HG02678 (cell line): ENCODE measurements around the gene NDUFAF8.

Experiments used
- ATAC-seq: cut with Tn5 transposase; IDR thresholded peaks from one replicate; pipeline ENCODE4 v1.9.1; 2021; ENCODE audit warnings: mild to moderate bottlenecking, moderate library complexity; ENCODE audit not compliant: unreplicated experiment

Gene NDUFAF8

GRCh38 chr17:81250286-81251093 lies 11.4 kb downstream of the NDUFAF8 start:
- no peak for ATAC-seq

GRCh38 chr17:81251094-81251708 lies 12.1 kb downstream of the NDUFAF8 start:
- ATAC-seq = no peak

GRCh38 chr17:81251709-81252301 lies 12.7 kb downstream of the NDUFAF8 start:
- no peak for ATAC-seq

- ATAC-seq = no peak
Measured at GRCh38 chr17:81252326-81252986, 13.3 kb downstream of the NDUFAF8 start.

- ATAC-seq = no peak
Measured at GRCh38 chr17:81252987-81253329, 13.8 kb downstream of the NDUFAF8 start.

GRCh38 chr17:81253358-81254131 lies 14.4 kb downstream of the NDUFAF8 start:
- ATAC-seq = no peak

GRCh38 chr17:81254955-81255717 lies 16.0 kb downstream of the NDUFAF8 start:
- no peak for ATAC-seq

GRCh38 chr17:81256616-81257015 lies 17.5 kb downstream of the NDUFAF8 start:
- no peak for ATAC-seq

GRCh38 chr17:81257533-81257932 lies 18.4 kb downstream of the NDUFAF8 start:
- no peak for ATAC-seq

GRCh38 chr17:81258292-81258691 lies 19.2 kb downstream of the NDUFAF8 start:
- ATAC-seq = no peak

GRCh38 chr17:81259058-81259605 lies 20.0 kb downstream of the NDUFAF8 start:
- no peak for ATAC-seq

- ATAC-seq = no peak
Measured at GRCh38 chr17:81260171-81260570, 21.1 kb downstream of the NDUFAF8 start.

GRCh38 chr17:81260641-81261040 lies 21.5 kb downstream of the NDUFAF8 start:
- no peak for ATAC-seq

- no peak for ATAC-seq
Measured at GRCh38 chr17:81261096-81261495, 22.0 kb downstream of the NDUFAF8 start.

- ATAC-seq = no peak
Measured at GRCh38 chr17:81261582-81262336, 22.6 kb downstream of the NDUFAF8 start.

GRCh38 chr17:81263371-81264181 lies 24.5 kb downstream of the NDUFAF8 start:
- ATAC-seq = no peak

GRCh38 chr17:81264640-81265039 lies 25.5 kb downstream of the NDUFAF8 start:
- no peak for ATAC-seq

GRCh38 chr17:81265576-81265975 lies 26.5 kb downstream of the NDUFAF8 start:
- ATAC-seq = no peak
